RWPE2 (cell line): ENCODE results near the gene PCSK6.

Experiments
- ATAC-seq: fragments of 200-7000 bp; cut with Tn5 transposase; 3 replicates; pipeline ENCODE4 v1.9.1; 2021; ENCODE audit warnings: low read depth
- DNase-seq: peaks from one replicate; pipeline ENCODE4 v3.0.0-alpha.2; 2020; ENCODE audit warnings: low spot score
- H3K27ac ChIP-seq: fragments of 450-650 bp; 2 replicates; pipeline ENCODE4 v1.5.1; 2017; ENCODE audit warnings: mild to moderate bottlenecking; ENCODE audit not compliant: poor library complexity, severe bottlenecking
- H3K27me3 ChIP-seq: fragments of 250-450 bp; sonication (Bioruptor Pico); 2 replicates; pipeline ENCODE4 v1.5.1; 2021; ENCODE audit warnings: mild to moderate bottlenecking, moderate library complexity; ENCODE audit not compliant: insufficient read depth, poor library complexity, severe bottlenecking
- H3K36me3 ChIP-seq: fragments of 250-450 bp; sonication (Bioruptor Pico); 2 replicates; pipeline ENCODE4 v1.5.1; 2020; ENCODE audit warnings: low read depth, mild to moderate bottlenecking, moderate library complexity
- H3K4me1 ChIP-seq: fragments of 250-450 bp; sonication (Bioruptor Pico); 2 replicates; pipeline ENCODE4 v1.5.1; 2021; ENCODE audit warnings: mild to moderate bottlenecking, moderate library complexity; ENCODE audit not compliant: insufficient read depth, poor library complexity, severe bottlenecking
- H3K4me3 ChIP-seq: fragments of 250-450 bp; sonication (Bioruptor Pico); 2 replicates; pipeline ENCODE4 v1.5.1; 2021; ENCODE audit warnings: mild to moderate bottlenecking, moderate library complexity; ENCODE audit not compliant: severe bottlenecking
- H3K9me3 ChIP-seq: fragments of 250-450 bp; sonication (Bioruptor Pico); 2 replicates; pipeline ENCODE4 v1.5.1; 2021; ENCODE audit warnings: mild to moderate bottlenecking, moderate library complexity; ENCODE audit not compliant: severe bottlenecking
- TF ChIP-seq, protein P1 (sequence below): fragments of 450-650 bp; IDR thresholded peaks from one replicate; pipeline ENCODE4 v1.5.1; 2017; ENCODE audit warnings: mild to moderate bottlenecking, moderate library complexity; ENCODE audit not compliant: poor library complexity, severe bottlenecking

Gene PCSK6

GRCh38 chr15:101286471-101287114 lies 202.9 kb downstream of the PCSK6 start:
- H3K9me3 ChIP-seq = no peaks in the 10 kb centered on the region
- H3K27me3 ChIP-seq = no peaks in the 10 kb centered on the region
- peaks cover 95% of the 10 kb centered on the region for H3K36me3 ChIP-seq
- TF ChIP-seq, protein P1, sequence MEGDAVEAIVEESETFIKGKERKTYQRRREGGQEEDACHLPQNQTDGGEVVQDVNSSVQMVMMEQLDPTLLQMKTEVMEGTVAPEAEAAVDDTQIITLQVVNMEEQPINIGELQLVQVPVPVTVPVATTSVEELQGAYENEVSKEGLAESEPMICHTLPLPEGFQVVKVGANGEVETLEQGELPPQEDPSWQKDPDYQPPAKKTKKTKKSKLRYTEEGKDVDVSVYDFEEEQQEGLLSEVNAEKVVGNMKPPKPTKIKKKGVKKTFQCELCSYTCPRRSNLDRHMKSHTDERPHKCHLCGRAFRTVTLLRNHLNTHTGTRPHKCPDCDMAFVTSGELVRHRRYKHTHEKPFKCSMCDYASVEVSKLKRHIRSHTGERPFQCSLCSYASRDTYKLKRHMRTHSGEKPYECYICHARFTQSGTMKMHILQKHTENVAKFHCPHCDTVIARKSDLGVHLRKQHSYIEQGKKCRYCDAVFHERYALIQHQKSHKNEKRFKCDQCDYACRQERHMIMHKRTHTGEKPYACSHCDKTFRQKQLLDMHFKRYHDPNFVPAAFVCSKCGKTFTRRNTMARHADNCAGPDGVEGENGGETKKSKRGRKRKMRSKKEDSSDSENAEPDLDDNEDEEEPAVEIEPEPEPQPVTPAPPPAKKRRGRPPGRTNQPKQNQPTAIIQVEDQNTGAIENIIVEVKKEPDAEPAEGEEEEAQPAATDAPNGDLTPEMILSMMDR = no peak
- H3K4me3 ChIP-seq = no peak overlapping the region
- DNase-seq (no peak), ATAC-seq (no peak)
- H3K4me1 ChIP-seq = no peaks in the 10 kb centered on the region
- no peak overlapping the region for H3K27ac ChIP-seq

- TF ChIP-seq, protein P1 = no peak
- no peak for ATAC-seq
- no peaks in the 10 kb centered on the region for H3K4me1 ChIP-seq
- no peaks in the 10 kb centered on the region for H3K9me3 ChIP-seq
- peaks cover 95% of the 10 kb centered on the region for H3K36me3 ChIP-seq
- DNase-seq = no peak
- no peaks in the 10 kb centered on the region for H3K27me3 ChIP-seq
- H3K4me3 ChIP-seq = no peak overlapping the region
- no peak overlapping the region for H3K27ac ChIP-seq
Observed at GRCh38 chr15:101283931-101284330, 205.6 kb downstream of the PCSK6 start.

DNA sequence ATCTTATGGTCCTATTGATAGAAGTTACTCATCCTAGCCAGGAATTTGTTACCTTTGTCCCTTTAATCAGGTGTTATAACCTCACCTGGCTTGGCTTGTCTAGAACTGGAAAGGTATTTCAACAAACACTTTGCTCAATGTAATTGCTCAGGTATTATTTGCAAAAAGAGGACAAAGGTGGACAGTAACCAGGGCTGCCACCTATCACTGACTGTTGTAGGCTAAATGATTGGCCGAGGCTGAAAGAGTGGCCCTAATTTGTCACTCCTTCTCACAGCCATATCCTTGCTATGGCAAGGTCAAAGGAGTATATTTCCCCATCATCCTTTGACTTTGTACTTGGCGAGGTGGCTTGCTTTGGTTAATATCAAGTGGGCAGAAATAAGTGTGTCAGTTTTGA lies 209.5 kb downstream of the PCSK6 start:
- ATAC-seq = no peak
- H3K36me3 ChIP-seq = peaks cover 63% of the 10 kb centered on the region

DNA sequence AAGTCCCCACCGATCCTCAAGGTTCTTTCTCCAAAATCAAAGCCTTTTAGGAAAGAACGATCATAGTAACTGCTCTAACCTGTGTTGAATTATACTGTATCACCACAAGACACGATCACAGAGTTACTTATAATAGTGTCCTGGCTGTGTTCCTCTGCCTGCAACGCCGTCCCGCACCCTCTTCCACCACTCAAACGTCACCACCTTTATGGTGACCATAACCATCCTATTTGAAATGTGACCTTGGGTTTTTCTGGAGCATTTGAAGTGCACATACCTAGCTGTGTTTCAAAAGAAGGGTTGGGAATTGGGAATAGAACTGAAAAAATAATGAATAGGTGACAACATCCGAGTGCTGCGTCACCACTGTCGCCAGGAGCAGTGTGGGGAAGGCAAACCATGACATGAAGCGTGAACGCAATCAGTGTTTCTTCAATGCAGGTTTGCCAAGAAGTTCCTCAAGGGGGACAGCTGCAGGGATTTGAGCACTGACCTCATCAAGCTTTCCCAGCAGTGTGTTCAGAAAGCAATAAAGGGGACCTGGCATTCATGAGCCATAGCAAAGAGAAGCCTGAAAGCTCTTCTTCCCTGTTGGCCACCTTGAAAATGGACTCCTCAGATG lies 211.5 kb downstream of the PCSK6 start:
- Histone ChIP-seq H3K27ac (peak overlapping the region; percentile 53), H3K4me3 (peak overlapping the region; percentile 82), H3K36me3 (peaks cover 63% of the 10 kb centered on the region), H3K27me3 (no peaks in the 10 kb centered on the region), H3K4me1 (peaks cover 5% of the 10 kb centered on the region), H3K9me3 (no peaks in the 10 kb centered on the region)
- DNase-seq (peak; percentile 16), ATAC-seq (no peak)
- TF ChIP-seq, protein P1 = no peak

More for the DNA sequence above, 209.5 kb downstream of the PCSK6 start:
- no peak overlapping the region for H3K4me3 ChIP-seq
- DNase-seq = no peak
- no peaks in the 10 kb centered on the region for H3K27me3 ChIP-seq
- TF ChIP-seq, protein P1 = no peak
- peaks cover 5% of the 10 kb centered on the region for H3K4me1 ChIP-seq
- no peak overlapping the region for H3K27ac ChIP-seq
- H3K9me3 ChIP-seq = no peaks in the 10 kb centered on the region
